Endodermal cell (in vitro differentiated cells): Measurements from ENCODE around the gene FAM107B. TPM values are rescaled to one million over a fixed set of nuclear protein-coding genes. Genes with fewer than 3 reads are reported as not detected.

ENCODE experiments used
- DNase-seq: peaks from one replicate; pipeline ENCODE4 v3.0.0-alpha.2; 2017
- H3K27ac ChIP-seq: 2 replicates; pipeline ENCODE4 v1.5.1; 2013; ENCODE audit warnings: mild to moderate bottlenecking, low read depth, low read length, moderate library complexity
- H3K27me3 ChIP-seq: 2 replicates; pipeline ENCODE4 v1.6.1; 2013; ENCODE audit warnings: mild to moderate bottlenecking, low read length, moderate library complexity; ENCODE audit not compliant: insufficient read depth, control insufficient read depth, poor library complexity, severe bottlenecking
- H3K36me3 ChIP-seq: 2 replicates; pipeline ENCODE4 v1.7.0; 2013; ENCODE audit warnings: mild to moderate bottlenecking, low read length, moderate library complexity; ENCODE audit not compliant: control insufficient read depth, insufficient read depth
- H3K4me1 ChIP-seq: one replicate; pipeline ENCODE4 v1.7.0; 2013; ENCODE audit warnings: low read length; ENCODE audit not compliant: control insufficient read depth, insufficient read depth
- H3K4me3 ChIP-seq: 2 replicates; pipeline ENCODE4 v1.5.1; 2013; ENCODE audit warnings: mild to moderate bottlenecking, low read length, moderate library complexity
- H3K9ac ChIP-seq: 2 replicates; pipeline ENCODE4 v1.6.1; 2013; ENCODE audit warnings: mild to moderate bottlenecking, low read length, moderate library complexity; ENCODE audit not compliant: poor library complexity, severe bottlenecking; ENCODE audit errors: extremely low read depth
- H3K9me3 ChIP-seq: 2 replicates; pipeline ENCODE4 v1.6.1; 2013; ENCODE audit warnings: mild to moderate bottlenecking, low read length, moderate library complexity; ENCODE audit not compliant: control insufficient read depth
- H3K27ac Mint-ChIP-seq: 2 replicates; pipeline ENCODE4 v1.8.0; 2020; ENCODE audit warnings: mixed read lengths
- H3K27me3 Mint-ChIP-seq: 2 replicates; pipeline ENCODE4 v1.8.0; 2021; ENCODE audit warnings: mild to moderate bottlenecking, mixed read lengths; ENCODE audit not compliant: insufficient read depth
- H3K36me3 Mint-ChIP-seq: 2 replicates; pipeline ENCODE4 v1.8.0; 2020; ENCODE audit warnings: low read depth, mixed read lengths
- H3K4me1 Mint-ChIP-seq: 2 replicates; pipeline ENCODE4 v1.8.0; 2020; ENCODE audit warnings: mixed read lengths
- H3K4me3 Mint-ChIP-seq: 2 replicates; pipeline ENCODE4 v1.8.0; 2020; ENCODE audit warnings: mild to moderate bottlenecking, moderate library complexity, mixed read lengths
- H3K9me3 Mint-ChIP-seq: 2 replicates; pipeline ENCODE4 v1.8.0; 2020; ENCODE audit warnings: mild to moderate bottlenecking, mixed read lengths
- CTCF ChIP-seq: fragments of 200-600 bp; sonication (generic); conservative IDR thresholded peaks from 2 replicates; pipeline ENCODE4 v1.5.0; 2021; ENCODE audit warnings: antibody characterized with exemption, mild to moderate bottlenecking
- WGBS, 2 experiments: methylation state at CpG; one replicate each; pipeline versions ENCODE4 v1.1.5 to v1.1.7; 2013; ENCODE audit warnings: missing lambda C conversion rate in 2 of 2, mixed read lengths in 1 of 2; ENCODE audit not compliant: insufficient coverage in 1 of 2, insufficient read length in 1 of 2; 5-methylcytosine and 5-hydroxymethylcytosine counted together
- total RNA-seq, 2 donors: library from RNA; stranded (reverse); fragmentation: NEBNext Ultra II Directional in 1 of 2; extraction: Animal tissue kit (Norgen Biotek cat#: 25700) in 1 of 2; gene quantifications; 2 replicates in 1 of 2; 3 replicates in 1 of 2; pipeline ENCODE4 v1.2.1, GENCODE V29; 2021

The FAM107B gene
- total RNA-seq, 2 donors from 2014 or later = 16.0 to 24.0 TPM

- H3K4me1 ChIP-seq = no peaks in the 10 kb centered on the region
- 88% methylated on average over 2 of the region's 3 CpGs; no CpG with 5 or more reads in 1 of the 2 experiments for WGBS, 2 experiments
- H3K9me3 Mint-ChIP-seq = peaks cover 19% of the 10 kb centered on the region
- no peak overlapping the region for H3K4me3 ChIP-seq
- H3K4me3 Mint-ChIP-seq = no peak overlapping the region
- H3K9me3 ChIP-seq = peaks cover 14% of the 10 kb centered on the region
- no peaks in the 10 kb centered on the region for H3K36me3 Mint-ChIP-seq
- no peaks in the 10 kb centered on the region for H3K4me1 Mint-ChIP-seq
- H3K36me3 ChIP-seq = no peaks in the 10 kb centered on the region
- no peak overlapping the region for H3K27ac ChIP-seq
- H3K27me3 ChIP-seq = peaks cover 53% of the 10 kb centered on the region
- H3K27me3 Mint-ChIP-seq = peaks cover 81% of the 10 kb centered on the region
- DNase-seq = no peak
- no peak overlapping the region for H3K27ac Mint-ChIP-seq
- TF ChIP-seq CTCF = no peak
- no peak overlapping the region for H3K9ac ChIP-seq
Observed at GRCh38 chr10:14728346-14728745, 46.4 kb downstream of the FAM107B start.

DNA sequence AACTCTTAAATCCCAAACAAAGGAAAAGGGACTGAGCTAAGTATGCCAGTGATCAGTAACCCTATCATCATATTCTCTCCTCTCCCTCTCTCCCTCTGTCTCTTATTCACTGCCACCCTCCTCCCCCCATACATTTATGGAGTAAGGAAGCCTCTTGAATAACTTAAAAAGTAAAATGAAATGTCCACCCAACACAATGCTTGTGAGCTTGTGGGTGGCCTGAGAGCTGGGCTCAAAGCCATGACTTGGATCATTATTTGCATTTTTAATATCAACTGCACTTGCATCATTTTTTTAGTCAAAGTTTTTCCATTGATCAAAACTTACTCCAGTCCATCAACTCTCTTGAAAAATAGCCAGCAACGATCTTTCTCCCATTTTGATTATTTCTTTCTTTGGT lies 46.8 kb downstream of the FAM107B start:
- no peak for TF ChIP-seq CTCF
- no peaks in the 10 kb centered on the region for H3K4me1 Mint-ChIP-seq
- Histone ChIP-seq H3K4me3 (no peak overlapping the region), H3K4me1 (no peaks in the 10 kb centered on the region), H3K27ac (no peak overlapping the region), H3K9me3 (peaks cover 14% of the 10 kb centered on the region), H3K36me3 (no peaks in the 10 kb centered on the region), H3K9ac (no peak overlapping the region), H3K27me3 (peaks cover 53% of the 10 kb centered on the region)
- no CpG with 5 or more reads among the region's 1 CpG for WGBS, 2 experiments
- H3K9me3 Mint-ChIP-seq = peaks cover 19% of the 10 kb centered on the region
- peaks cover 81% of the 10 kb centered on the region for H3K27me3 Mint-ChIP-seq
- no peak overlapping the region for H3K27ac Mint-ChIP-seq
- no peak for DNase-seq
- no peak overlapping the region for H3K4me3 Mint-ChIP-seq
- H3K36me3 Mint-ChIP-seq = no peaks in the 10 kb centered on the region

- no peak for DNase-seq
- Mint-ChIP-seq H3K4me1 (no peaks in the 10 kb centered on the region), H3K36me3 (no peaks in the 10 kb centered on the region), H3K9me3 (peaks cover 19% of the 10 kb centered on the region), H3K27me3 (peaks cover 83% of the 10 kb centered on the region), H3K4me3 (no peak overlapping the region), H3K27ac (no peak overlapping the region)
- Histone ChIP-seq H3K9me3 (peaks cover 14% of the 10 kb centered on the region), H3K27ac (no peak overlapping the region), H3K4me1 (no peaks in the 10 kb centered on the region), H3K36me3 (no peaks in the 10 kb centered on the region), H3K4me3 (no peak overlapping the region), H3K27me3 (peaks cover 52% of the 10 kb centered on the region), H3K9ac (no peak overlapping the region)
- TF ChIP-seq CTCF = no peak
- 94 to 100% methylated on average over 1 of the region's 1 CpG for WGBS, 2 experiments
Observed at GRCh38 chr10:14727465-14727864, 47.2 kb downstream of the FAM107B start.
